Panc1 (cell line): Measurements from ENCODE around the gene DPH3. TPM values are rescaled to one million over a fixed set of nuclear protein-coding genes. Genes with fewer than 3 reads are reported as not detected.

Experiments
- ATAC-seq: fragments of 200-7000 bp; cut with Tn5 transposase; 2 replicates; pipeline ENCODE4 v1.9.1; 2020; ENCODE audit warnings: mild to moderate bottlenecking, moderate library complexity
- BruUV-seq: library from RNA; stranded (reverse); fragments of 400-500 nt; replicated peaks from 2 replicates; lab custom pipeline; 2021; lab: Mats Ljungman, UMichigan
- CTCF ChIA-PET: fragments of 300-600 bp; sonication (Branson Sonifier 250); formaldehyde crosslinking; loops from one replicate; lab custom pipeline; 2022; ENCODE audit warnings: antibody characterized with exemption; lab: Charles Lee
- POLR2A ChIA-PET: fragments of 300-600 bp; sonication (Branson Sonifier 250); formaldehyde crosslinking; loops from one replicate; lab custom pipeline; 2022; ENCODE audit warnings: antibody characterized with exemption; lab: Charles Lee
- DNase-seq: peaks from one replicate; pipeline ENCODE4 v3.0.0-alpha.2; 2010; ENCODE audit warnings: low read depth, low spot score
- H3K27ac ChIP-seq: 2 replicates; pipeline ENCODE4 v1.5.1; 2011; ENCODE audit warnings: mild to moderate bottlenecking, low read length, inconsistent platforms
- H3K27me3 ChIP-seq: fragments of 200-500 bp; sonication (Bioruptor generic); 2 replicates; pipeline ENCODE4 v1.6.0; 2014; ENCODE audit warnings: low read length, inconsistent platforms; ENCODE audit not compliant: control insufficient read depth, insufficient read depth
- H3K36me3 ChIP-seq: fragments of 200-500 bp; sonication (Bioruptor generic); 2 replicates; pipeline ENCODE4 v1.5.1; 2014; ENCODE audit warnings: inconsistent platforms, mild to moderate bottlenecking, low read length, moderate library complexity; ENCODE audit not compliant: control insufficient read depth, insufficient read depth
- H3K4me1 ChIP-seq: 2 replicates; pipeline ENCODE4 v1.5.1; 2011; ENCODE audit warnings: inconsistent platforms, mild to moderate bottlenecking, low read length, moderate library complexity; ENCODE audit not compliant: control insufficient read depth, insufficient read depth
- H3K4me3 ChIP-seq, 2 experiments: 2 replicates each; pipeline ENCODE4 v1.5.1; 2011 to 2012; ENCODE audit warnings: low read depth in 2 of 2, low read length in 2 of 2, mild to moderate bottlenecking in 2 of 2, inconsistent platforms in 1 of 2, moderate library complexity in 1 of 2
- H3K9me3 ChIP-seq: fragments of 200-500 bp; sonication (Bioruptor generic); 2 replicates; pipeline ENCODE4 v1.5.1; 2014; ENCODE audit warnings: low read depth, mild to moderate bottlenecking, inconsistent platforms, low read length, moderate library complexity; ENCODE audit not compliant: control insufficient read depth, insufficient read depth
- POLR2AphosphoS5 ChIP-seq: IDR thresholded peaks from 2 replicates; pipeline ENCODE4 v1.6.1; 2012; ENCODE audit warnings: mild to moderate bottlenecking, low read depth, low read length, moderate library complexity
- SIN3A ChIP-seq: IDR thresholded peaks from 2 replicates; pipeline ENCODE4 v1.6.1; 2012; ENCODE audit warnings: low read depth, mild to moderate bottlenecking, low read length, moderate library complexity, borderline replicate concordance; ENCODE audit not compliant: insufficient read depth
- TCF7L2 ChIP-seq: IDR thresholded peaks from 2 replicates; pipeline ENCODE4 v1.6.1; 2011; ENCODE audit warnings: mild to moderate bottlenecking, low read depth, low read length, inconsistent platforms
- in situ Hi-C: cut with HindIII; loops from 2 replicates; pipeline ENCODE4 v1.10.0; 2016; ENCODE audit warnings: low sequenced_read_pairs, low pct_unique_long_range_greater_than_20kb
- intact Hi-C: fragments of 100-400 bp; cut with micrococcal nuclease; formaldehyde crosslinking; loops from one replicate; pipeline ENCODE4 v1.10.0; 2022; ENCODE audit not compliant: unreplicated experiment
- total RNA-seq: library from RNA; stranded (reverse); gene quantifications from one replicate; pipeline ENCODE4 v1.2.1, GENCODE V29; 2021; ENCODE audit not compliant: unreplicated experiment
- TF ChIP-seq, protein P1 (sequence below): fragments of 450-650 bp; IDR thresholded peaks from 2 replicates; pipeline ENCODE4 v1.5.1; 2017; ENCODE audit warnings: mild to moderate bottlenecking
- TF ChIP-seq, protein P2 (sequence below), 2 experiments: IDR thresholded peaks; 2 replicates each; pipeline ENCODE4 v1.6.1; 2011 to 2012; ENCODE audit warnings: low read depth in 2 of 2, control low read depth in 1 of 2, low read length in 1 of 2, mild to moderate bottlenecking in 1 of 2, moderate library complexity in 1 of 2; ENCODE audit not compliant: insufficient read depth in 1 of 2

Gene DPH3
- total RNA-seq, 1 experiment from 2014 or later: 16.5 TPM

GRCh38 chr3:16304061-16305010 lies 39.6 kb upstream of the DPH3 start:
- TF ChIP-seq, protein P1, sequence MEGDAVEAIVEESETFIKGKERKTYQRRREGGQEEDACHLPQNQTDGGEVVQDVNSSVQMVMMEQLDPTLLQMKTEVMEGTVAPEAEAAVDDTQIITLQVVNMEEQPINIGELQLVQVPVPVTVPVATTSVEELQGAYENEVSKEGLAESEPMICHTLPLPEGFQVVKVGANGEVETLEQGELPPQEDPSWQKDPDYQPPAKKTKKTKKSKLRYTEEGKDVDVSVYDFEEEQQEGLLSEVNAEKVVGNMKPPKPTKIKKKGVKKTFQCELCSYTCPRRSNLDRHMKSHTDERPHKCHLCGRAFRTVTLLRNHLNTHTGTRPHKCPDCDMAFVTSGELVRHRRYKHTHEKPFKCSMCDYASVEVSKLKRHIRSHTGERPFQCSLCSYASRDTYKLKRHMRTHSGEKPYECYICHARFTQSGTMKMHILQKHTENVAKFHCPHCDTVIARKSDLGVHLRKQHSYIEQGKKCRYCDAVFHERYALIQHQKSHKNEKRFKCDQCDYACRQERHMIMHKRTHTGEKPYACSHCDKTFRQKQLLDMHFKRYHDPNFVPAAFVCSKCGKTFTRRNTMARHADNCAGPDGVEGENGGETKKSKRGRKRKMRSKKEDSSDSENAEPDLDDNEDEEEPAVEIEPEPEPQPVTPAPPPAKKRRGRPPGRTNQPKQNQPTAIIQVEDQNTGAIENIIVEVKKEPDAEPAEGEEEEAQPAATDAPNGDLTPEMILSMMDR: no peak
- TF ChIP-seq, protein P2, sequence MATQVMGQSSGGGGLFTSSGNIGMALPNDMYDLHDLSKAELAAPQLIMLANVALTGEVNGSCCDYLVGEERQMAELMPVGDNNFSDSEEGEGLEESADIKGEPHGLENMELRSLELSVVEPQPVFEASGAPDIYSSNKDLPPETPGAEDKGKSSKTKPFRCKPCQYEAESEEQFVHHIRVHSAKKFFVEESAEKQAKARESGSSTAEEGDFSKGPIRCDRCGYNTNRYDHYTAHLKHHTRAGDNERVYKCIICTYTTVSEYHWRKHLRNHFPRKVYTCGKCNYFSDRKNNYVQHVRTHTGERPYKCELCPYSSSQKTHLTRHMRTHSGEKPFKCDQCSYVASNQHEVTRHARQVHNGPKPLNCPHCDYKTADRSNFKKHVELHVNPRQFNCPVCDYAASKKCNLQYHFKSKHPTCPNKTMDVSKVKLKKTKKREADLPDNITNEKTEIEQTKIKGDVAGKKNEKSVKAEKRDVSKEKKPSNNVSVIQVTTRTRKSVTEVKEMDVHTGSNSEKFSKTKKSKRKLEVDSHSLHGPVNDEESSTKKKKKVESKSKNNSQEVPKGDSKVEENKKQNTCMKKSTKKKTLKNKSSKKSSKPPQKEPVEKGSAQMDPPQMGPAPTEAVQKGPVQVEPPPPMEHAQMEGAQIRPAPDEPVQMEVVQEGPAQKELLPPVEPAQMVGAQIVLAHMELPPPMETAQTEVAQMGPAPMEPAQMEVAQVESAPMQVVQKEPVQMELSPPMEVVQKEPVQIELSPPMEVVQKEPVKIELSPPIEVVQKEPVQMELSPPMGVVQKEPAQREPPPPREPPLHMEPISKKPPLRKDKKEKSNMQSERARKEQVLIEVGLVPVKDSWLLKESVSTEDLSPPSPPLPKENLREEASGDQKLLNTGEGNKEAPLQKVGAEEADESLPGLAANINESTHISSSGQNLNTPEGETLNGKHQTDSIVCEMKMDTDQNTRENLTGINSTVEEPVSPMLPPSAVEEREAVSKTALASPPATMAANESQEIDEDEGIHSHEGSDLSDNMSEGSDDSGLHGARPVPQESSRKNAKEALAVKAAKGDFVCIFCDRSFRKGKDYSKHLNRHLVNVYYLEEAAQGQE (IDR thresholded peaks at IDR 0.05; ENCODE audit: insufficient read depth in 1 of 2, low read depth in 2 of 2, low read length in 1 of 2): no peak
- TF ChIP-seq POLR2AphosphoS5 (no peak), SIN3A (no peak), TCF7L2 (no peak)
- no peak for DNase-seq
- BruUV-seq: no TSS peak
- ATAC-seq: no peak
- ChIA-PET POLR2A (no interaction called here), CTCF (interaction anchor here (0.6 kb wide), 1 partner anchor 14 kb away, joined by 3 read pairs; no protein-coding TSS in a partner anchor)
- intact Hi-C loops (no loop called here), in situ Hi-C loops (no loop called here)
- Histone ChIP-seq H3K4me1 (no peaks in the 10 kb centered on the region), H3K27me3 (no peaks in the 10 kb centered on the region), H3K27ac (no peak overlapping the region), H3K9me3 (no peaks in the 10 kb centered on the region), H3K4me3 (no peak overlapping the region), H3K36me3 (no peaks in the 10 kb centered on the region)

DNA sequence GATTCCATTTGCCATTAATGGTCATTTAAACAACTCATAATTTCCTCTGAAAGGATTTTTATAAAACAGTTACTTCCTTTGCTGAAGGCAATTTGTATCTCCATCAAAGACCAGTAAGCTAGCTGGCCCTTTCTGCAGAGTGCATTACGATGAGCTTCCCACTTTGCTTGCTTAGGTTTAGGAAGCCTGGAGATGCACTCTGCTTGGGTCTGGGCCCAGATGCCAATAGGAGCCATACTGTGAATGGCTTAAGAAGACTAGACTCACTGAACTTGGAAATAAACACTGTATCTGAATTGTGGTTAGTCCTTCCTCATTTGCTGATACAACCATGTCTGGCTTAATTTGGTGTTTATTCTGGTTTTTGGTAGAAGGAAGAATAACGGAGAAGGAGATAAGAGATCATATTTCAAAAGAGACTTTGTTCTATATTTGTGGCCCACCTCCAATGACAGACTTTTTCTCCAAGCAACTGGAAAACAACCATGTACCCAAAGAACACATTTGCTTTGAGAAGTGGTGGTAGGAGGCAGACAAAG lies 38.4 kb upstream of the DPH3 start:
- H3K9me3 ChIP-seq: no peaks in the 10 kb centered on the region
- in situ Hi-C loops (no loop called here), intact Hi-C loops (no loop called here)
- no TSS peak for BruUV-seq
- no peak overlapping the region for H3K4me3 ChIP-seq
- DNase-seq (no peak), ATAC-seq (no peak)
- CTCF ChIA-PET: no interaction called here
- no peaks in the 10 kb centered on the region for H3K4me1 ChIP-seq
- TF ChIP-seq SIN3A (no peak), TCF7L2 (no peak), POLR2AphosphoS5 (no peak)
- TF ChIP-seq, protein P1: no peak
- TF ChIP-seq, protein P2 (IDR thresholded peaks at IDR 0.05; ENCODE audit: insufficient read depth in 1 of 2, low read depth in 2 of 2, low read length in 1 of 2): no peak
- no peaks in the 10 kb centered on the region for H3K27me3 ChIP-seq
- no peak overlapping the region for H3K27ac ChIP-seq
- POLR2A ChIA-PET: no interaction called here
- H3K36me3 ChIP-seq: no peaks in the 10 kb centered on the region
